GM03348 (cell line): ENCODE measurements around the gene GPR17.

Source experiments
- DNase-seq: peaks from one replicate; pipeline ENCODE4 v3.0.0; 2012; ENCODE audit warnings: low spot score

GPR17 gene

GRCh38 chr2:127654838-127655175 is 8.9 kb downstream of the GPR17 start:
- no peak for DNase-seq

GRCh38 chr2:127655209-127656073 is 9.5 kb downstream of the GPR17 start:
- no peak for DNase-seq

GRCh38 chr2:127656569-127657231 is 10.7 kb downstream of the GPR17 start:
- no peak for DNase-seq

GRCh38 chr2:127657232-127657595 is 11.3 kb downstream of the GPR17 start:
- DNase-seq, result no peak

GRCh38 chr2:127658146-127658545 is 12.2 kb downstream of the GPR17 start:
- no peak for DNase-seq

- DNase-seq, result no peak
Measured at GRCh38 chr2:127658641-127659407, 12.9 kb downstream of the GPR17 start.

- DNase-seq, result no peak
Measured at GRCh38 chr2:127659408-127660290, 13.7 kb downstream of the GPR17 start.

- no peak for DNase-seq
Measured at GRCh38 chr2:127660291-127660578, 14.3 kb downstream of the GPR17 start.

- no peak for DNase-seq
Measured at GRCh38 chr2:127661072-127661649, 15.2 kb downstream of the GPR17 start.

- peak; percentile 72 for DNase-seq
Measured at GRCh38 chr2:127661949-127662510, 16.1 kb downstream of the GPR17 start.

- DNase-seq, result no peak
Measured at GRCh38 chr2:127662937-127663565, 17.1 kb downstream of the GPR17 start.

GRCh38 chr2:127663566-127664064 is 17.7 kb downstream of the GPR17 start:
- no peak for DNase-seq

GRCh38 chr2:127664065-127664894 is 18.3 kb downstream of the GPR17 start:
- no peak for DNase-seq

GRCh38 chr2:127664895-127665225 is 18.9 kb downstream of the GPR17 start:
- no peak for DNase-seq

- DNase-seq, result no peak
Measured at GRCh38 chr2:127665267-127665893, 19.4 kb downstream of the GPR17 start.

- no peak for DNase-seq
Measured at GRCh38 chr2:127669056-127669455, 23.1 kb downstream of the GPR17 start.

GRCh38 chr2:127670055-127670956 is 24.4 kb downstream of the GPR17 start:
- no peak for DNase-seq

- DNase-seq, result no peak
Measured at GRCh38 chr2:127670957-127671290, 25.0 kb downstream of the GPR17 start.
